22Rv1 (cell line): ENCODE results near the gene PAXX.

ENCODE experiments used
- CTCF ChIP-seq: fragments of 450-650 bp; IDR thresholded peaks from 2 replicates; pipeline ENCODE4 v1.5.1; 2017; ENCODE audit warnings: mild to moderate bottlenecking
- ZFX ChIP-seq: fragments of 450-650 bp; IDR thresholded peaks from 2 replicates; pipeline ENCODE4 v1.6.1; 2017; ENCODE audit warnings: antibody characterized with exemption, borderline replicate concordance

GRCh38 chr9:136969150-136969549 lies 23.1 kb upstream of the PAXX start:
- no peak for TF ChIP-seq CTCF
- TF ChIP-seq ZFX = no peak
